Adipose tissue (tissue), 3 donors: Measurements from ENCODE around the gene RRBP1. TPM values are rescaled to one million over a fixed set of nuclear protein-coding genes. Genes with fewer than 3 reads are reported as not detected.

ENCODE experiments used
- H3K27ac ChIP-seq: one replicate; pipeline ENCODE4 v1.5.1; 2013; ENCODE audit warnings: low read depth, low read length
- WGBS, 3 donors: extraction: QIAGEN DNeasy Blood & Tissue Kit; methylation state at CpG; one replicate each; pipeline ENCODE4 v1.1.7; 2013; 5-methylcytosine and 5-hydroxymethylcytosine counted together
- polyA plus RNA-seq, 3 donors: library from polyadenylated mRNA; stranded (reverse); fragments of 200-250 nt; gene quantifications; one replicate each; pipeline ENCODE4 v1.2.3, GENCODE V29; 2013
- donor health status: healthy with polysubstance abuse.
- donor health status: Bipolar disorder and iron deficiency.
- donor health status: healthy.

RRBP1 gene
- polyA plus RNA-seq, 3 donors = 50.9 to 227 (median 80.2) TPM

GRCh38 chr20:17631576-17632319 is 50.3 kb downstream of the RRBP1 start:
- 52 to 92% (median 88%) methylated on average over 9 of the region's 9 CpGs for WGBS, 3 donors
- H3K27ac ChIP-seq = no peak overlapping the region

- 69 to 93% (median 89%) methylated on average over 6 of the region's 6 CpGs for WGBS, 3 donors
- no peak overlapping the region for H3K27ac ChIP-seq
Measured at GRCh38 chr20:17630806-17631195, 51.2 kb downstream of the RRBP1 start.

GRCh38 chr20:17630151-17630805 is 51.8 kb downstream of the RRBP1 start:
- WGBS, 3 donors = 68 to 87% (median 87%) methylated on average over 11 of the region's 11 CpGs
- no peak overlapping the region for H3K27ac ChIP-seq

- WGBS, 3 donors = 59 to 94% (median 88%) methylated on average over 21 of the region's 21 CpGs
- H3K27ac ChIP-seq = no peak overlapping the region
Measured at GRCh38 chr20:17629678-17630089, 52.4 kb downstream of the RRBP1 start.

GRCh38 chr20:17629025-17629424 is 53.0 kb downstream of the RRBP1 start:
- WGBS, 3 donors = 63 to 91% (median 84%) methylated on average over 8 of the region's 8 CpGs
- no peak overlapping the region for H3K27ac ChIP-seq

- WGBS, 3 donors = 73 to 93% (median 93%) methylated on average over 16 to 18 of the region's 18 CpGs
- no peak overlapping the region for H3K27ac ChIP-seq
Measured at GRCh38 chr20:17628101-17628841, 53.8 kb downstream of the RRBP1 start.

- 63 to 76% (median 73%) methylated on average over 22 to 27 of the region's 27 CpGs for WGBS, 3 donors
- no peak overlapping the region for H3K27ac ChIP-seq
Measured at GRCh38 chr20:17627101-17627955, 54.7 kb downstream of the RRBP1 start.

- H3K27ac ChIP-seq = no peak overlapping the region
- WGBS, 3 donors = 50 to 77% (median 75%) methylated on average over 18 of the region's 18 CpGs
Measured at GRCh38 chr20:17626217-17627007, 55.6 kb downstream of the RRBP1 start.

- WGBS, 3 donors = 81 to 94% (median 92%) methylated on average over 27 of the region's 27 CpGs
Measured at GRCh38 chr20:17625246-17626051, 56.6 kb downstream of the RRBP1 start.

GRCh38 chr20:17624551-17625245 is 57.3 kb downstream of the RRBP1 start:
- WGBS, 3 donors = 62 to 92% (median 80%) methylated on average over 15 of the region's 15 CpGs
- H3K27ac ChIP-seq = no peak overlapping the region

More at GRCh38 chr20:17625246-17626051, 56.6 kb downstream of the RRBP1 start:
- H3K27ac ChIP-seq = no peak overlapping the region

- WGBS, 3 donors = 64 to 94% (median 92%) methylated on average over 12 of the region's 12 CpGs
- H3K27ac ChIP-seq = no peak overlapping the region
Measured at GRCh38 chr20:17624070-17624469, 58.0 kb downstream of the RRBP1 start.

- WGBS, 3 donors = 79 to 93% (median 89%) methylated on average over 9 of the region's 9 CpGs
- H3K27ac ChIP-seq = no peak overlapping the region
Measured at GRCh38 chr20:17622851-17623508, 59.1 kb downstream of the RRBP1 start.

- no peak overlapping the region for H3K27ac ChIP-seq
- 71 to 90% (median 84%) methylated on average over 11 of the region's 11 CpGs for WGBS, 3 donors
Measured at GRCh38 chr20:17622086-17622850, 59.8 kb downstream of the RRBP1 start.

- 63 to 92% (median 87%) methylated on average over 24 of the region's 24 CpGs for WGBS, 3 donors
- no peak overlapping the region for H3K27ac ChIP-seq
Measured at GRCh38 chr20:17621229-17621968, 60.6 kb downstream of the RRBP1 start.
